Lower leg skin (tissue), 4 donors: ENCODE results near the gene SEZ6. TPM values are rescaled to one million over a fixed set of nuclear protein-coding genes. Genes with fewer than 3 reads are reported as not detected.

Experiments used
- DNase-seq, 2 donors: peaks; one replicate each; pipeline ENCODE4 v3.0.0-alpha.2; 2019; ENCODE audit warnings: low spot score in 2 of 2
- H3K4me3 ChIP-seq: fragments of 200-600 bp; sonication (generic); 2 replicates; pipeline ENCODE4 v1.5.1; 2017; ENCODE audit warnings: mild to moderate bottlenecking, low read depth; ENCODE audit not compliant: poor library complexity, severe bottlenecking
- CTCF ChIP-seq, 3 donors: fragments of 450-650 bp; IDR thresholded peaks; one replicate each; pipeline ENCODE4 v1.5.1; 2016; ENCODE audit warnings: antibody characterized with exemption in 3 of 3, mild to moderate bottlenecking in 3 of 3, moderate library complexity in 2 of 3
- POLR2A ChIP-seq, 2 donors: fragments of 450-650 bp; IDR thresholded peaks; one replicate each; pipeline ENCODE4 v1.6.1; 2016 to 2017; ENCODE audit warnings: antibody characterized with exemption in 2 of 2, mild to moderate bottlenecking in 1 of 2, moderate library complexity in 1 of 2
- WGBS, 2 donors: methylation state at CpG; one replicate each; pipeline ENCODE4 v1.1.5; 2018; 5-methylcytosine and 5-hydroxymethylcytosine counted together
- intact Hi-C: fragments of 100-400 bp; cut with DNase I; formaldehyde crosslinking; loops from one replicate; pipeline ENCODE4 v1.15.0; 2023; ENCODE audit warnings: low total_unique reads
- total RNA-seq, 4 donors: library from RNA; depleted of rRNA; stranded (reverse); fragments of >200 nt; gene quantifications; one replicate each; pipeline ENCODE4 v1.1.0, GENCODE V29; 2016

Gene SEZ6
- total RNA-seq, 4 donors from 2014 or later: not detected

GRCh38 chr17:29048440-29049368, 42.9 kb upstream of the SEZ6 start:
- 51 to 52% methylated on average over 9 to 10 of the region's 10 CpGs for WGBS, 2 donors

GRCh38 chr17:29046473-29046839, 40.6 kb upstream of the SEZ6 start:
- intact Hi-C loops: no loop called here
- H3K4me3 ChIP-seq: no peak overlapping the region
- TF ChIP-seq CTCF (IDR thresholded peaks at IDR 0.05) (no peak), POLR2A (IDR thresholded peaks at IDR 0.05) (no peak)
- 73 to 74% methylated on average over 5 of the region's 5 CpGs for WGBS, 2 donors
- no peak for DNase-seq

More at GRCh38 chr17:29048440-29049368, 42.9 kb upstream of the SEZ6 start:
- TF ChIP-seq CTCF (IDR thresholded peaks at IDR 0.05): no peak
- no peak for TF ChIP-seq POLR2A (IDR thresholded peaks at IDR 0.05)
- no peak overlapping the region for H3K4me3 ChIP-seq
- DNase-seq: no peak
- intact Hi-C loops: no loop called here

- no peak overlapping the region for H3K4me3 ChIP-seq
- DNase-seq: no peak
- intact Hi-C loops: no loop called here
- TF ChIP-seq POLR2A (IDR thresholded peaks at IDR 0.05): no peak
- TF ChIP-seq CTCF (IDR thresholded peaks at IDR 0.05): no peak
- WGBS, 2 donors: 74 to 77% methylated on average over 7 of the region's 7 CpGs
These were observed 40.1 kb upstream of the SEZ6 start for GRCh38 chr17:29045734-29046472.

GRCh38 chr17:29045026-29045425, 39.2 kb upstream of the SEZ6 start:
- no peak overlapping the region for H3K4me3 ChIP-seq
- DNase-seq: no peak
- intact Hi-C loops: no loop called here
- WGBS, 2 donors: 83 to 96% methylated on average over 3 to 4 of the region's 4 CpGs
- TF ChIP-seq POLR2A (IDR thresholded peaks at IDR 0.05) (no peak), CTCF (IDR thresholded peaks at IDR 0.05) (no peak)

GRCh38 chr17:29043539-29044145, 37.8 kb upstream of the SEZ6 start:
- intact Hi-C loops: no loop called here
- DNase-seq: no peak
- no peak overlapping the region for H3K4me3 ChIP-seq
- TF ChIP-seq POLR2A (IDR thresholded peaks at IDR 0.05) (no peak), CTCF (IDR thresholded peaks at IDR 0.05) (no peak)
- WGBS, 2 donors: 77 to 89% methylated on average over 3 of the region's 3 CpGs
